ENCODE results near the gene PSIP1.

- TF ChIP-seq EP300 (IDR thresholded peaks at IDR 0.05) = no peak
- no peak for TF ChIP-seq POLR2A (IDR thresholded peaks at IDR 0.05)
- TF ChIP-seq CTCF (IDR thresholded peaks at IDR 0.05) = no peak
Measured at GRCh38 chr9:15521254-15521653, 10.5 kb upstream of the PSIP1 start.
